OCI-M2 (cell line): ENCODE results near the gene FARP2.
"Not testable (repeated sequence)": the region's sequence is repeated elsewhere in the genome, so short reads cannot be mapped to it uniquely, and the experiment has no call there.

Experiments used
- DNase-seq: peaks from one replicate; lab custom pipeline; 2025; ENCODE audit not compliant: unreplicated experiment; lab: John Stamatoyannopoulos, UW

FARP2 gene

GRCh38 chr2:241399941-241400922 is 44.1 kb downstream of the FARP2 start:
- DNase-seq: no peak

- DNase-seq: no peak
These were observed 52.8 kb downstream of the FARP2 start for GRCh38 chr2:241408849-241409248.

- no peak for DNase-seq
These were observed 54.7 kb downstream of the FARP2 start for GRCh38 chr2:241410739-241411176.

GRCh38 chr2:241412144-241412543 is 56.1 kb downstream of the FARP2 start:
- DNase-seq: no peak

- DNase-seq: not testable (repeated sequence)
These were observed 57.4 kb downstream of the FARP2 start for GRCh38 chr2:241413501-241413900.

GRCh38 chr2:241413929-241414580 is 58.0 kb downstream of the FARP2 start:
- DNase-seq: no peak

GRCh38 chr2:241415196-241415595 is 59.1 kb downstream of the FARP2 start:
- no peak for DNase-seq

- no peak for DNase-seq
These were observed 61.5 kb downstream of the FARP2 start for GRCh38 chr2:241417626-241418025.

- no peak for DNase-seq
These were observed 65.2 kb downstream of the FARP2 start for GRCh38 chr2:241421330-241421729.

GRCh38 chr2:241421942-241422341 is 65.9 kb downstream of the FARP2 start:
- not testable (repeated sequence) for DNase-seq

- no peak for DNase-seq
These were observed 66.3 kb downstream of the FARP2 start for GRCh38 chr2:241422350-241422749.

GRCh38 chr2:241423489-241423888 is 67.4 kb downstream of the FARP2 start:
- not testable (repeated sequence) for DNase-seq

GRCh38 chr2:241425368-241425767 is 69.3 kb downstream of the FARP2 start:
- DNase-seq: no peak

GRCh38 chr2:241430178-241430577 is 74.1 kb downstream of the FARP2 start:
- no peak for DNase-seq

GRCh38 chr2:241432824-241433448 is 76.9 kb downstream of the FARP2 start:
- DNase-seq: no peak

- no peak for DNase-seq
These were observed 81.1 kb downstream of the FARP2 start for GRCh38 chr2:241437179-241437578.

- no peak for DNase-seq
These were observed 85.4 kb downstream of the FARP2 start for GRCh38 chr2:241441492-241441891.

- DNase-seq: no peak
These were observed 87.6 kb downstream of the FARP2 start for GRCh38 chr2:241443486-241444223.

- no peak for DNase-seq
These were observed 89.3 kb downstream of the FARP2 start for GRCh38 chr2:241445426-241445825.

- not testable (repeated sequence) for DNase-seq
These were observed 94.0 kb downstream of the FARP2 start for GRCh38 chr2:241450092-241450491.
